Brain microvascular endothelial cell (primary cell): Measurements from ENCODE around the gene PRKCH.

Source experiments
- DNase-seq: peaks from one replicate; pipeline ENCODE4 v3.0.0-alpha.2; 2020
- H3K27ac ChIP-seq: fragments of 250-450 bp; sonication (Bioruptor Pico); 2 replicates; pipeline ENCODE4 v1.5.1; 2020; ENCODE audit warnings: mild to moderate bottlenecking, moderate library complexity
- H3K27me3 ChIP-seq: fragments of 250-450 bp; sonication (Bioruptor Pico); replicated peaks from 2 replicates; pipeline ENCODE4 v1.5.1; 2020; ENCODE audit warnings: mild to moderate bottlenecking
- H3K36me3 ChIP-seq: fragments of 250-450 bp; sonication (Bioruptor Pico); replicated peaks from 2 replicates; pipeline ENCODE4 v1.5.1; 2020; ENCODE audit warnings: mild to moderate bottlenecking
- H3K4me3 ChIP-seq: 2 replicates; pipeline ENCODE4 v1.5.1; 2011; ENCODE audit warnings: low read depth, mild to moderate bottlenecking, control low read depth, low read length, moderate library complexity
- CTCF ChIP-seq: IDR thresholded peaks from 2 replicates; pipeline ENCODE4 v1.5.1; 2011; ENCODE audit warnings: low read depth, mild to moderate bottlenecking, moderate library complexity, low read length, control low read depth, inconsistent platforms; ENCODE audit errors: missing control alignments
- in situ Hi-C: cut with HindIII; loops from 2 replicates; pipeline ENCODE4 v1.10.0; 2017; ENCODE audit warnings: low sequenced_read_pairs, low pct_ligation_motif_present

Gene PRKCH

GRCh38 chr14:61467296-61467695 is 145.9 kb downstream of the PRKCH start:
- no peaks in the 10 kb centered on the region for H3K27me3 ChIP-seq
- in situ Hi-C loops, result loop anchor here (10.0 to 25.0 kb wide), 2 partner anchors 245 to 368 kb away; no protein-coding TSS in a partner anchor
- H3K27ac ChIP-seq, result peak overlapping the region; percentile 97
- H3K36me3 ChIP-seq, result no peaks in the 10 kb centered on the region
- no peak for DNase-seq
- no peak overlapping the region for H3K4me3 ChIP-seq
- no peak for TF ChIP-seq CTCF

- no peak for TF ChIP-seq CTCF
- Histone ChIP-seq H3K36me3 (no peaks in the 10 kb centered on the region), H3K27me3 (no peaks in the 10 kb centered on the region), H3K4me3 (no peak overlapping the region), H3K27ac (no peak overlapping the region)
- DNase-seq, result no peak
- in situ Hi-C loops, result loop anchor here (10.0 to 25.0 kb wide), 2 partner anchors 244 to 367 kb away; no protein-coding TSS in a partner anchor
These were observed 146.9 kb downstream of the PRKCH start for GRCh38 chr14:61468063-61468825.

GRCh38 chr14:61469781-61470180 is 148.4 kb downstream of the PRKCH start:
- no peaks in the 10 kb centered on the region for H3K27me3 ChIP-seq
- no peak for DNase-seq
- no peaks in the 10 kb centered on the region for H3K36me3 ChIP-seq
- TF ChIP-seq CTCF, result no peak
- H3K27ac ChIP-seq, result peak overlapping the region; percentile 100
- in situ Hi-C loops, result loop anchor here (10.0 to 25.0 kb wide), 2 partner anchors 243 to 365 kb away; no protein-coding TSS in a partner anchor
- H3K4me3 ChIP-seq, result no peak overlapping the region

- H3K36me3 ChIP-seq, result no peaks in the 10 kb centered on the region
- no peak overlapping the region for H3K4me3 ChIP-seq
- peak overlapping the region; percentile 100 for H3K27ac ChIP-seq
- peak; percentile 50 for TF ChIP-seq CTCF
- in situ Hi-C loops, result loop anchor here (25.0 kb wide), 1 partner anchor 242 kb away; no protein-coding TSS in a partner anchor
- H3K27me3 ChIP-seq, result no peaks in the 10 kb centered on the region
- DNase-seq, result peak; percentile 94
These were observed 149.0 kb downstream of the PRKCH start for GRCh38 chr14:61470261-61470960.

- no peak for TF ChIP-seq CTCF
- Histone ChIP-seq H3K4me3 (no peak overlapping the region), H3K27me3 (no peaks in the 10 kb centered on the region), H3K36me3 (no peaks in the 10 kb centered on the region), H3K27ac (peak overlapping the region; percentile 100)
- no peak for DNase-seq
- in situ Hi-C loops, result loop anchor here (25.0 kb wide), 1 partner anchor 241 kb away; no protein-coding TSS in a partner anchor
These were observed 149.5 kb downstream of the PRKCH start for GRCh38 chr14:61470961-61471293.
